GM12878 (cell line): ENCODE measurements around the gene COL4A2. TPM values are rescaled to one million over a fixed set of nuclear protein-coding genes. Genes with fewer than 3 reads are reported as not detected.

Experiments used
- ATAC-seq: fragments of 200-7000 bp; cut with Tn5 transposase; 3 replicates; pipeline ENCODE4 v1.9.1; 2020; ENCODE audit warnings: mild to moderate bottlenecking, moderate library complexity
- BruUV-seq: library from RNA; stranded (reverse); fragments of 400-500 nt; replicated peaks from 2 replicates; lab custom pipeline; 2021; lab: Mats Ljungman, UMichigan
- CTCF ChIA-PET: fragments of 300-600 bp; sonication (Branson Sonifier 250); formaldehyde crosslinking; extraction: SDS; loops from one replicate; lab custom pipeline; 2021; ENCODE audit warnings: inconsistent platforms; lab: Yijun Ruan, JAX
- POLR2A ChIA-PET: fragments of 350-600 bp; formaldehyde crosslinking; extraction: SDS; loops from one replicate; lab custom pipeline; 2021; ENCODE audit warnings: inconsistent platforms; lab: Charles Lee
- RAD21 ChIA-PET: fragments of 300-600 bp; sonication (Branson Sonifier 250); formaldehyde crosslinking; loops from one replicate; lab custom pipeline; 2023; ENCODE audit warnings: antibody characterized with exemption; ENCODE audit not compliant: unreplicated experiment; lab: Charles Lee
- SMC1A ChIA-PET: fragments of 300-600 bp; sonication (Branson Sonifier 250); formaldehyde crosslinking; loops from one replicate; lab custom pipeline; 2023; ENCODE audit not compliant: unreplicated experiment, uncharacterized antibody; lab: Charles Lee
- DNase-seq: peaks from one replicate; pipeline ENCODE4 v3.0.0-alpha.2; 2011; ENCODE audit warnings: low read depth, low spot score
- FAIRE-seq: peaks from 3 replicates; lab custom pipeline; 2011; peaks lifted over from hg19 to GRCh38; lab: Jason Lieb, UNC
- H2AFZ ChIP-seq: 2 replicates; pipeline ENCODE4 v1.6.0; 2011; ENCODE audit warnings: low read depth, low read length, control low read depth; ENCODE audit not compliant: control insufficient read depth
- H3K27ac ChIP-seq: 2 replicates; pipeline ENCODE4 v1.5.1; 2011; ENCODE audit warnings: control low read depth; ENCODE audit not compliant: control insufficient read depth, insufficient read depth
- H3K27me3 ChIP-seq, 2 experiments: replicated peaks in 1 of 2; 2 replicates each; pipeline versions ENCODE4 v1.6.0 to v1.6.1; 2011; ENCODE audit warnings: low read length in 1 of 2; ENCODE audit not compliant: control insufficient read depth in 2 of 2, insufficient read depth in 2 of 2
- H3K36me3 ChIP-seq, 2 experiments: 2 replicates each; pipeline ENCODE4 v1.5.1; 2011; ENCODE audit warnings: low read length in 1 of 2; ENCODE audit not compliant: control insufficient read depth in 2 of 2, insufficient read depth in 2 of 2
- H3K4me1 ChIP-seq: 2 replicates; pipeline ENCODE4 v1.6.1; 2011; ENCODE audit warnings: mild to moderate bottlenecking, low read length, moderate library complexity, mixed read lengths; ENCODE audit not compliant: control insufficient read depth, insufficient read depth
- H3K4me2 ChIP-seq: 2 replicates; pipeline ENCODE4 v1.6.0; 2011; ENCODE audit warnings: control low read depth; ENCODE audit not compliant: control insufficient read depth, insufficient read depth
- H3K4me3 ChIP-seq: fragments of 200-600 bp; sonication (generic); 2 replicates; pipeline ENCODE4 v1.5.1; 2016
- H3K79me2 ChIP-seq: 2 replicates; pipeline ENCODE4 v1.6.0; 2011; ENCODE audit warnings: low read length; ENCODE audit not compliant: control insufficient read depth, insufficient read depth
- H3K9ac ChIP-seq: 2 replicates; pipeline ENCODE4 v1.8.0; 2011; ENCODE audit warnings: low read length, control low read depth, mixed read lengths; ENCODE audit not compliant: control insufficient read depth, insufficient read depth
- H3K9me3 ChIP-seq: replicated peaks from 3 replicates; pipeline ENCODE4 v1.5.1; 2011; ENCODE audit warnings: mild to moderate bottlenecking, low read length; ENCODE audit not compliant: control insufficient read depth, insufficient read depth
- H4K20me1 ChIP-seq: 2 replicates; pipeline ENCODE4 v1.6.0; 2011; ENCODE audit not compliant: control insufficient read depth, insufficient read depth
- ASH2L ChIP-seq: fragments of 300-600, 200-600 bp; sonication (generic); IDR thresholded peaks from 2 replicates; pipeline ENCODE4 v1.6.1; 2017; ENCODE audit warnings: low read depth, mild to moderate bottlenecking, borderline replicate concordance
- ATF2 ChIP-seq: IDR thresholded peaks from 2 replicates; pipeline ENCODE4 v1.6.1; 2012; ENCODE audit warnings: low read length, inconsistent platforms
- ATF3 ChIP-seq: IDR thresholded peaks from 2 replicates; pipeline ENCODE4 v1.6.1; 2011; ENCODE audit warnings: low read depth, mild to moderate bottlenecking, low read length, moderate library complexity, borderline replicate concordance; ENCODE audit errors: extremely low read depth
- DPF2 ChIP-seq: fragments of 450-650 bp; IDR thresholded peaks from 2 replicates; pipeline ENCODE4 v1.6.1; 2017; ENCODE audit warnings: mild to moderate bottlenecking
- ELK1 ChIP-seq: IDR thresholded peaks from 2 replicates; pipeline ENCODE4 v1.6.1; 2012; ENCODE audit warnings: low read depth, low read length, improper control_type of control experiment
- ESRRA ChIP-seq: IDR thresholded peaks from 2 replicates; pipeline ENCODE4 v1.6.1; 2012; ENCODE audit warnings: mild to moderate bottlenecking, low read length, improper control_type of control experiment
- ETV6 ChIP-seq, 2 experiments: fragments of 450-650 bp in 1 of 2; IDR thresholded peaks in 1 of 2; conservative IDR thresholded peaks in 1 of 2; 2 replicates each; pipeline ENCODE4 v1.6.1; 2014; ENCODE audit warnings: antibody characterized with exemption in 1 of 2, borderline replicate concordance in 1 of 2, low read depth in 1 of 2, mild to moderate bottlenecking in 1 of 2, moderate library complexity in 1 of 2
- EZH2 ChIP-seq: IDR thresholded peaks from 2 replicates; pipeline ENCODE4 v1.6.1; 2012; ENCODE audit warnings: low read depth, mild to moderate bottlenecking, control low read depth, inconsistent platforms, low read length, borderline replicate concordance; ENCODE audit not compliant: control insufficient read depth
- KDM1A ChIP-seq: fragments of 200-600 bp; sonication (generic); IDR thresholded peaks from 2 replicates; pipeline ENCODE4 v1.6.1; 2016; ENCODE audit warnings: borderline replicate concordance
- TCF3 ChIP-seq: IDR thresholded peaks from 2 replicates; pipeline ENCODE4 v1.6.1; 2012; ENCODE audit warnings: low read depth, mild to moderate bottlenecking, low read length, borderline replicate concordance; ENCODE audit not compliant: insufficient read depth
- ZBTB11 ChIP-seq: fragments of 450-650 bp; formaldehyde crosslinking; IDR thresholded peaks from 2 replicates; pipeline ENCODE4 v1.5.0; 2022; ENCODE audit warnings: mild to moderate bottlenecking, missing genetic modification characterization
- WGBS: methylation state at CpG from one replicate; pipeline ENCODE4 v1.1.6; 2016; ENCODE audit warnings: low lambda C conversion rate; ENCODE audit not compliant: insufficient replicate concordance, insufficient coverage; ENCODE audit errors: missing lambda C conversion rate; 5-methylcytosine and 5-hydroxymethylcytosine counted together
- in situ Hi-C: fragments of 300-500 bp; cut with MboI; formaldehyde crosslinking; loops from 9 replicates; pipeline ENCODE4 v1.14.3; 2018; ENCODE audit warnings: mixed read lengths
- intact Hi-C: fragments of 100-400 bp; cut with micrococcal nuclease; formaldehyde crosslinking; loops from one replicate; pipeline ENCODE4 v1.14.2; 2022; ENCODE audit not compliant: unreplicated experiment
- polyA plus RNA-seq, 11 experiments: library from polyadenylated mRNA; depleted of rRNA in 4 of 11; unstranded in 6 of 11; stranded (reverse) in 5 of 11; fragments of >200 nt; fragmentation: Nextera tagmentation in 4 of 11; fragmentation: Illumina TruSeq in 1 of 11; extraction: Ambion mirVana in 4 of 11; extraction: Trizol in 1 of 11; gene quantifications; 1 replicate in 1 of 11; 2 replicates in 10 of 11; pipeline versions ENCODE4 v1.2.1 to v1.2.3, GENCODE V29; 2011 to 2016; ENCODE audit warnings: inconsistent platforms in 2 of 11, missing spikeins in 2 of 11, low read depth in 1 of 11
- total RNA-seq, 4 experiments: library from RNA; depleted of rRNA in 3 of 4; stranded (reverse); fragments of >200 nt in 3 of 4; fragmentation: Illumina TruSeq in 1 of 4; extraction: Trizol in 1 of 4; gene quantifications; 2 replicates each; pipeline versions ENCODE4 v1.2.1 to v1.2.3, GENCODE V29; 2013 to 2021

COL4A2 gene
- total and polyA plus RNA-seq, 10 of the 15 experiments (the other 5 are each of a cell fraction or from before 2014, with no cell fraction given) = 0.16 to 1.6 (median 0.62) TPM; not detected in 3

- Histone ChIP-seq H3K36me3 (no peaks in the 10 kb centered on the region), H3K4me2 (no peak overlapping the region), H3K27ac (no peak overlapping the region), H3K27me3 (peaks cover 1 to 3% of the 10 kb centered on the region in 2 experiments; a peak in 3 of 4 replicates), H3K9ac (no peak overlapping the region), H2AFZ (no peak overlapping the region), H3K79me2 (no peaks in the 10 kb centered on the region), H3K9me3 (no peaks in the 10 kb centered on the region), H3K4me1 (peaks cover 11% of the 10 kb centered on the region; the same call in 1 of the 2 replicates), H3K4me3 (no peak overlapping the region), H4K20me1 (no peaks in the 10 kb centered on the region)
- FAIRE-seq = no peak
- RAD21 ChIA-PET = no interaction called here
- BruUV-seq = no TSS peak
- no peak for DNase-seq
- no peak for ATAC-seq
- 23% methylated on average over 4 of the region's 4 CpGs for WGBS
- CTCF ChIA-PET = no interaction called here
- TF ChIP-seq ASH2L (no peak), ESRRA (no peak), EZH2 (no peak), ETV6 (conservative IDR thresholded peaks at IDR 0.05 in 1 of 2, IDR thresholded peaks at IDR 0.05 in 1 of 2; ENCODE audit: borderline replicate concordance in 1 of 2, low read depth in 1 of 2) (no peak), KDM1A (no peak), DPF2 (no peak), ELK1 (no peak), ZBTB11 (CRISPR knock-in tag) (no peak), TCF3 (no peak), ATF2 (no peak), ATF3 (no peak)
- SMC1A ChIA-PET = no interaction called here
- in situ Hi-C loops = no loop called here
- POLR2A ChIA-PET = interaction anchor here (0.9 kb wide), 1 partner anchor 37 kb away, joined by 3 read pairs; no protein-coding TSS in a partner anchor
- intact Hi-C loops = loop anchor here (10.0 kb wide), 2 partner anchors 437 to 567 kb away; partner anchors contain the start of gene ANKRD10
Measured at GRCh38 chr13:110477706-110478245, 170.7 kb downstream of the COL4A2 start.
